Measurements from ENCODE around the gene HIRA.

DNA sequence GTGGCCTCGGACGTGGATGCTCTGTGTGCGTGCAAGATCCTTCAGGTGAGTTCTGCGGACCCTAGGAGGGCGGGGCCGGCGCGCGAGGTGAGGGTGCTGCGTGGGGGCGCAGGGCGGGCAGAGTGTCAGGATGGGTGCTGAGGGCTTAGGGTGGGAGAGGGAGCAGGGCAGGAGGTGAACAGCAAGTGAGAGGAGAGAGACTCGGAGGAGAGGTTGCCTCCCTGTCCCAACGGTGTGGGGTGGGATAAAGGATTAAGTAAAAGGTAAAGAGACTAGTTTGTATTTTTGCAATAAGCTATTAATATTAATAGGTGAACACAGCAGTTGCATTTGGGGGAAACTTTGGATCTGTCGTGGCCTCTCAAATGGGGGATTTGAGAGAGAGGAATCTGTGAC, 48.6 kb upstream of the HIRA start:
- TF ChIP-seq HDGF (IDR thresholded peaks at IDR 0.05) (no peak), ZNF586 (CRISPR knock-in tag; conservative IDR thresholded peaks at IDR 0.05) (no peak), FOXJ3 (CRISPR knock-in tag; IDR thresholded peaks at IDR 0.05) (no peak), SP2 (IDR thresholded peaks at IDR 0.05; ENCODE audit: extremely low read depth, low read depth, low read length, poor library complexity, severe bottlenecking) (no peak), SP1 (CRISPR knock-in tag; IDR thresholded peaks at IDR 0.05) (no peak), KDM2B (CRISPR knock-in tag; IDR thresholded peaks at IDR 0.05) (no peak), TAF1 (IDR thresholded peaks at IDR 0.05; ENCODE audit: control insufficient read depth, extremely low read depth, insufficient read depth, low read length, severe bottlenecking) (no peak), NFIC (IDR thresholded peaks at IDR 0.05) (no peak), SPI1 (IDR thresholded peaks at IDR 0.05; ENCODE audit: borderline replicate concordance, low read depth, low read length) (no peak), FOXM1 (IDR thresholded peaks at IDR 0.05; ENCODE audit: low read depth) (no peak), FOXM1 (CRISPR knock-in tag; IDR thresholded peaks at IDR 0.05; ENCODE audit: low read depth) (no peak), TRIM28 (IDR thresholded peaks at IDR 0.05) (no peak)
- TF ChIP-seq, protein P1, sequence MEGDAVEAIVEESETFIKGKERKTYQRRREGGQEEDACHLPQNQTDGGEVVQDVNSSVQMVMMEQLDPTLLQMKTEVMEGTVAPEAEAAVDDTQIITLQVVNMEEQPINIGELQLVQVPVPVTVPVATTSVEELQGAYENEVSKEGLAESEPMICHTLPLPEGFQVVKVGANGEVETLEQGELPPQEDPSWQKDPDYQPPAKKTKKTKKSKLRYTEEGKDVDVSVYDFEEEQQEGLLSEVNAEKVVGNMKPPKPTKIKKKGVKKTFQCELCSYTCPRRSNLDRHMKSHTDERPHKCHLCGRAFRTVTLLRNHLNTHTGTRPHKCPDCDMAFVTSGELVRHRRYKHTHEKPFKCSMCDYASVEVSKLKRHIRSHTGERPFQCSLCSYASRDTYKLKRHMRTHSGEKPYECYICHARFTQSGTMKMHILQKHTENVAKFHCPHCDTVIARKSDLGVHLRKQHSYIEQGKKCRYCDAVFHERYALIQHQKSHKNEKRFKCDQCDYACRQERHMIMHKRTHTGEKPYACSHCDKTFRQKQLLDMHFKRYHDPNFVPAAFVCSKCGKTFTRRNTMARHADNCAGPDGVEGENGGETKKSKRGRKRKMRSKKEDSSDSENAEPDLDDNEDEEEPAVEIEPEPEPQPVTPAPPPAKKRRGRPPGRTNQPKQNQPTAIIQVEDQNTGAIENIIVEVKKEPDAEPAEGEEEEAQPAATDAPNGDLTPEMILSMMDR (IDR thresholded peaks at IDR 0.05 in 2 of 3, conservative IDR thresholded peaks at IDR 0.05 in 1 of 3; ENCODE audit: insufficient read depth in 2 of 3, low read depth in 1 of 3, low read length in 3 of 3) = 0 out of 6 replicates have a peak, but pooled peaks of 1 of the 3 experiments have one; percentile 4
